Measurements from ENCODE around the gene ANXA8. TPM values are rescaled to one million over a fixed set of nuclear protein-coding genes. Genes with fewer than 3 reads are reported as not detected.

ANXA8 gene
- total RNA-seq, 1 donor from 2014 or later, result 0.94 TPM

DNA sequence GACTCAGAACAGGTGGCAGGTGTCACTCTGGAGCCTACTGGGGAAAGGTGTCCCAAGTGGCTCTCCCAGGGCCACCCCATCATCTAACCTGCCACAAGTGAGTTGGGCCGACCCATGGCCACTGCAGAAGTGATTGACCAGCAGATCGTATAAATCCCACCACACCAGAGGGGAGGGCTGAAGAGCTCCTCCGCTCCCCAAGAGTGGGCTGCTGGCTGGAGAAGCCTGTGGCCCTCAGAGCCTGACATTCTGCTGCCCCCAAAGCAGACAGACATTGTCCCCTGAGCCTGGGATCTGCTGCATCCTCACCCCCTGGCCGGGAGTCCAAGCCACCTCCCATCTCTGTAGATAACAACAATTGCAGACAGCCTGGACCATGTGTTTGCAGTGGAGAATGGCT, 36.7 kb downstream of the ANXA8 start:
- TF ChIP-seq, protein P1, sequence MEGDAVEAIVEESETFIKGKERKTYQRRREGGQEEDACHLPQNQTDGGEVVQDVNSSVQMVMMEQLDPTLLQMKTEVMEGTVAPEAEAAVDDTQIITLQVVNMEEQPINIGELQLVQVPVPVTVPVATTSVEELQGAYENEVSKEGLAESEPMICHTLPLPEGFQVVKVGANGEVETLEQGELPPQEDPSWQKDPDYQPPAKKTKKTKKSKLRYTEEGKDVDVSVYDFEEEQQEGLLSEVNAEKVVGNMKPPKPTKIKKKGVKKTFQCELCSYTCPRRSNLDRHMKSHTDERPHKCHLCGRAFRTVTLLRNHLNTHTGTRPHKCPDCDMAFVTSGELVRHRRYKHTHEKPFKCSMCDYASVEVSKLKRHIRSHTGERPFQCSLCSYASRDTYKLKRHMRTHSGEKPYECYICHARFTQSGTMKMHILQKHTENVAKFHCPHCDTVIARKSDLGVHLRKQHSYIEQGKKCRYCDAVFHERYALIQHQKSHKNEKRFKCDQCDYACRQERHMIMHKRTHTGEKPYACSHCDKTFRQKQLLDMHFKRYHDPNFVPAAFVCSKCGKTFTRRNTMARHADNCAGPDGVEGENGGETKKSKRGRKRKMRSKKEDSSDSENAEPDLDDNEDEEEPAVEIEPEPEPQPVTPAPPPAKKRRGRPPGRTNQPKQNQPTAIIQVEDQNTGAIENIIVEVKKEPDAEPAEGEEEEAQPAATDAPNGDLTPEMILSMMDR (conservative IDR thresholded peaks at IDR 0.05), result no peak
- H3K4me1 Mint-ChIP-seq (ENCODE audit: unreplicated experiment), result no peaks in the 10 kb centered on the region
- no peak overlapping the region for H3K4me3 Mint-ChIP-seq
- H3K27ac Mint-ChIP-seq, result no peak overlapping the region
- peaks cover 5% of the 10 kb centered on the region for H3K27me3 Mint-ChIP-seq
- H3K36me3 Mint-ChIP-seq, result no peaks in the 10 kb centered on the region
- DNase-seq (ENCODE audit: extremely low spot score, unreplicated experiment), result no peak
- H3K9me3 Mint-ChIP-seq, result peaks cover 11% of the 10 kb centered on the region

DNA sequence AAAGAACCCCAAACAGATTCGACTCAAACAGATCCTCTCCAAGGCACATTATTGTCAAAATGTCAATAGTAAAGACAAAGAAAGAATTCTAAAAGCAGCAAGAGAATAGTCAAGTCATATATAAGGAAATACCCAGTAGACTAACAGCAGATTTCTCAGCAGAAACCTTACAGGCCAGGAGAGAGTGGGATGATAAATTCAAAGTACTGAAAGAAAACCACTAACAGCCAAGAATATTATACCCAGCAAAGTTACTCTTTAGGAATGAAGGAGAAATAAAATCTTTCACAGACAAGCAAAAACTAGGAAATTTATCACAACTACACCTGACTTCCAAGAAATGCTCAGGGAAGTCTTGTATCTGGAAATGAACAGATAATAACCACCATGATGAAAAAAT, 38.2 kb downstream of the ANXA8 start:
- Mint-ChIP-seq H3K4me1 (ENCODE audit: unreplicated experiment) (no peaks in the 10 kb centered on the region), H3K36me3 (no peaks in the 10 kb centered on the region), H3K27ac (no peak overlapping the region), H3K9me3 (peaks cover 11% of the 10 kb centered on the region), H3K27me3 (peaks cover 8% of the 10 kb centered on the region), H3K4me3 (no peak overlapping the region)
- TF ChIP-seq, protein P1 (conservative IDR thresholded peaks at IDR 0.05), result no peak
- no peak for DNase-seq (ENCODE audit: extremely low spot score, unreplicated experiment)

DNA sequence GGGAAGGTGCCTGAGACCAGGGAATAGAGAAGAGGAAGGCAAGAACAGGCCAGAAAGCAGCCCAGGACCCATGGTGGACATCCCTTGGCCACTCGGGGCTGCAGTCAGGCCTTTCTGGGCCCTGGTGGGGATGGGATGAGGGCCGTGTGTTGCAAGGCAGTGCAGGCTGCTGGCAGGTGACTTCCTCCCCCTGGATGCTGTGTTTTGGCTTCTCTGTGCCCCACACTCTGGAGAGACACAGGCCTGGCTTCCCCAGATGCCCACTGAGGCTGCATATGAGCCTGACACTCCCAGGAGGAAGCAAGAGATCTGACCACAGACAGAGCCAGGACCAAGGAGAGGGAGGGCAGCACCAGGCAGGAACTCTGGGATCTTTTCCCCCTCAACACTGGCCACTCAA, 39.9 kb downstream of the ANXA8 start:
- H3K27me3 Mint-ChIP-seq, result peaks cover 4% of the 10 kb centered on the region
- H3K27ac Mint-ChIP-seq, result no peak overlapping the region
- H3K4me1 Mint-ChIP-seq (ENCODE audit: unreplicated experiment), result no peaks in the 10 kb centered on the region
- DNase-seq (ENCODE audit: extremely low spot score, unreplicated experiment), result no peak
- no peaks in the 10 kb centered on the region for H3K36me3 Mint-ChIP-seq
- H3K9me3 Mint-ChIP-seq, result peaks cover 11% of the 10 kb centered on the region
- H3K4me3 Mint-ChIP-seq, result no peak overlapping the region
- TF ChIP-seq, protein P1 (conservative IDR thresholded peaks at IDR 0.05), result no peak

DNA sequence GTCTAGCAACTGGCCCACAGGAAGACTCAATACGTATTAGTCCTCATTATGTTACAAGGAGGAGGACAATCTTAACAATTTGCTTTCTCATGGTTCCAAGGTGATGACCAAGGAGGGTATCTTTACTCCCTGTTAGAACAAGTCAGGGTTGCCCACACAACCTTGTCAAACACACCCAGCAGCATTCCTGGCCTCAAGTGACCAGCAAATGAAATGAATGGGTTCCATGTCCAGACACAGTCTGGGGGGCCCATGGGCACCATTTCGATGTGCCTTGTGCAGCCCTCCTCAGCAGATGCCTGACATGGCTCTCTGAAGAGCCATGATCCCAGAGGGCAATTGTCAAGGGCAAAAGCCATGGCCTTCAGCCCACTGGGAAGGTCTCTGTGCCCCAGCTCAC, 40.8 kb downstream of the ANXA8 start:
- Mint-ChIP-seq H3K9me3 (peaks cover 15% of the 10 kb centered on the region), H3K4me3 (no peak overlapping the region), H3K4me1 (ENCODE audit: unreplicated experiment) (no peaks in the 10 kb centered on the region), H3K27me3 (peaks cover 9% of the 10 kb centered on the region), H3K27ac (no peak overlapping the region), H3K36me3 (no peaks in the 10 kb centered on the region)
- TF ChIP-seq, protein P1 (conservative IDR thresholded peaks at IDR 0.05), result no peak
- DNase-seq (ENCODE audit: extremely low spot score, unreplicated experiment), result no peak

DNA sequence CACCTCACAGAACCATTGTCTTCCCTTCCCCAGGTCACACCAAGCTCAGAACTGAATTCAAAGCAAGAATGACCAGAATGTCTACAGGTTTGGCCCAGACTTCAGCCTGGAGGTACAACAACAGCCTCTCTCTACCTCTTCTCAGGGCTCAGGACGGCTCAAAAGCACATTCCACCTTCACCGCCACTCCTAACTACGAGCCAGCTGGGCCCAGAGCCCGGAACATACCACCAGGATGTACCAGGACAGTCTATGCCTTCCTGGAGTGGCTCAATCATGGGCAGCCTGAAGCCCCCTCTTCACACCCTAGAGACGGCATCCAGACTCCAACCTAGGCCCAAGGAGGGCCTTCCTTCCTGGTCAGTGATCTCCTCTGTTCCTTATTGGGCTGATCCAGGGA, 41.6 kb downstream of the ANXA8 start:
- no peaks in the 10 kb centered on the region for H3K36me3 Mint-ChIP-seq
- peaks cover 9% of the 10 kb centered on the region for H3K27me3 Mint-ChIP-seq
- H3K27ac Mint-ChIP-seq, result no peak overlapping the region
- no peaks in the 10 kb centered on the region for H3K4me1 Mint-ChIP-seq (ENCODE audit: unreplicated experiment)
- peaks cover 15% of the 10 kb centered on the region for H3K9me3 Mint-ChIP-seq
- no peak overlapping the region for H3K4me3 Mint-ChIP-seq
- TF ChIP-seq, protein P1 (conservative IDR thresholded peaks at IDR 0.05), result no peak
- DNase-seq (ENCODE audit: extremely low spot score, unreplicated experiment), result no peak

DNA sequence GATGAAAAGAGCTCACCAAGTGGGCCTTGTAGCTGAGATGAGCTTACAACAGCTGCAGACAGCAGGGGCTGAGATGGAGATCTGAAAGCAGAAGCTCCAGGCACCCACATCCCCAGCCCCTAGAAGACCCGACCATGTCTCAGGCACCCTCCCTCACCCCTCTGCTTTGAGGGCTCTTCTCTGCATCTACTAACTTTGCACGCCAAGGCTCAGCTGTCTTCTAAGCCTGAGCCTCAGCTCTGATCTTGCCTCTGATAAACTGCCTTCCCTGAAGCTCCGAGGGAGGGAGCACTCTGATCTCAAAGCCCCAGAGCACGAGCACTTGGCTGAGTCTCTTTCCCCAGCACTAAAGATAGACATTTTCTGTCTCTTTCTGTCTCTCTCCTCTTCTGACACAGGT, 42.0 kb downstream of the ANXA8 start:
- H3K27ac Mint-ChIP-seq, result no peak overlapping the region
- no peaks in the 10 kb centered on the region for H3K4me1 Mint-ChIP-seq (ENCODE audit: unreplicated experiment)
- no peaks in the 10 kb centered on the region for H3K36me3 Mint-ChIP-seq
- H3K27me3 Mint-ChIP-seq, result peaks cover 9% of the 10 kb centered on the region
- peaks cover 15% of the 10 kb centered on the region for H3K9me3 Mint-ChIP-seq
- H3K4me3 Mint-ChIP-seq, result no peak overlapping the region
- TF ChIP-seq, protein P1 (conservative IDR thresholded peaks at IDR 0.05), result no peak
- DNase-seq (ENCODE audit: extremely low spot score, unreplicated experiment), result no peak
